PC-9 (cell line): Measurements from ENCODE around the gene AFAP1L2.

ENCODE experiments used
- CTCF ChIP-seq: fragments of 200-600 bp; sonication (generic); conservative IDR thresholded peaks from 2 replicates; pipeline ENCODE4 v1.6.1; 2017; ENCODE audit warnings: mixed run types, antibody characterized with exemption, mild to moderate bottlenecking, moderate library complexity
- EZH2 ChIP-seq: fragments of 200-600 bp; sonication (generic); IDR thresholded peaks from 2 replicates; pipeline ENCODE4 v1.8.0; 2017; ENCODE audit warnings: antibody characterized with exemption, low read depth

- TF ChIP-seq CTCF (no peak), EZH2 (no peak)
These were observed 54.6 kb downstream of the AFAP1L2 start for GRCh38 chr10:114349522-114350215.
